Activated naive CD4-positive, alpha-beta T cell (primary cell): ENCODE data around the gene UBL5.

ENCODE experiments used
- DNase-seq, 4 experiments: peaks; one replicate each; lab custom pipeline; 2025; lab: John Stamatoyannopoulos, UW

The UBL5 gene

DNA sequence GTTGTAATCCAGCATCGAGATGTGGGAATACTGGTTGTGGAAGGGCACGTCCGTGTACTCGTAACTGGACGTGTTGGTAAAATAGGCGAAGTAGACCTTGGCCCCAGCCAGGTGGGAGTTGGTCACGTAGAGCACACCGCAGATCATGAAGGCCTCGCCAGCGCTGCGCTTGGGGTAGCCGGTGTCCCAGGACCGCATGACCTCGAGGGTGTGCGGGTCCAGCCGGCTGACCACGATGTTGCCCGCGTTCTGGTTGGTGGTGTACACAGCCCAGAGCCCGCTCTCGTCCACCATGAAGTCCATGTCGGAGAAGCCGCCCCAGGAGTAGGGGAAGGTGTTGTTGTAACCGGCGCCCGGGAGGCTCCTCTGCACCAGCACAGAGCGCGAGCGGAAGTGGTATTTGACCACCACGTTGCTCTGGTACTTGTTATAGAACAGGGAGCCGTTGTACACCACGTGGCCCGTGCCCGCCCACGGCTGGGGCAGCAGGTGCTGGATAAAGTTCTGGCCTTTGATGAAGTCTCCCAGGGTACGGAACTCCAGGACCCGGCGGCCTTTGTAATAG is 26.6 kb downstream of the UBL5 start:
- DNase-seq = no peak

GRCh38 chr19:9856609-9857008 is 28.9 kb downstream of the UBL5 start:
- no peak for DNase-seq

- no peak for DNase-seq
These were observed 29.5 kb downstream of the UBL5 start for GRCh38 chr19:9857076-9857721.

GRCh38 chr19:9857920-9858746 is 30.4 kb downstream of the UBL5 start:
- peak in 2 of 4 experiments; percentile 40 to 63 for DNase-seq

DNA sequence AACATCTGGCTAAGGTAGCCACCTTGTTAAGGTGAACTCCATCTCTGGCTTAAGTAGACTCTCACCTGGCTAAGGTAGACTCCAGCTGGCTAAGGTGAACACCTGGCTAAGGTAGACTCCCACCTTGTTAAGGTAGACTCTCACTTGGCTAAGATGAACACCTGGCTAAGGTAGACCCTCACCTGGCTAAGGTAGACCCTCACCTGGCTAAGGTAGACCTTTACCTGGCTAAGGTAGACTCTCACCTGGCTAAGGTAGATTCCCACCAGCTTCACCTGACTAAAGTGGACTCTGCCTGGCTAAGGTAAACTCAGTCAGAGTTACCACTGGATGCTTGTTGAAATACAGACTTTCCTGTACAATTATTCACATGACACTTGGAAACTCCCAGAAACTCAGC is 31.0 kb downstream of the UBL5 start:
- no peak for DNase-seq

- DNase-seq = no peak
These were observed 32.7 kb downstream of the UBL5 start for GRCh38 chr19:9860407-9860806.

- no peak for DNase-seq
These were observed 33.8 kb downstream of the UBL5 start for GRCh38 chr19:9861503-9861902.

DNA sequence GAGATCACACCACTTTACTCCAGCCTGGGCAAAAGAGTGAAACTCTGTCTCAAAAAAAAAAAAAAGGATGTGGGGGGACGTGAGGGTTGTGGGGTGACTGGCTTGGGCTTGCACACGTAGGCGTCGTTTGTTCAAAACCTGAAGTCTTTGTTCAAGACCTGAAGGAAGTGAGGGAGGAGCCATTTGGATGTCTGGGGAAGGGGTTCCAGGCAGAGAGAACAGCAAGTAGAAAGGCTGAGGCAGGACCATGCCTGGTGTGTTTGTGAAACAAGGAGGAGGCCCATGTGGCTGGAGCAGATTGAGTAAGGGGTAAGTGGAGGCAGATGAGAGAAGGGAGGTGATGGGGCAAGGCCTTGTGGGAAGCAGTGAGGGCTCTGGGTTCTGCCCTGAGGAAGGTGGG is 35.2 kb downstream of the UBL5 start:
- DNase-seq = no peak

DNA sequence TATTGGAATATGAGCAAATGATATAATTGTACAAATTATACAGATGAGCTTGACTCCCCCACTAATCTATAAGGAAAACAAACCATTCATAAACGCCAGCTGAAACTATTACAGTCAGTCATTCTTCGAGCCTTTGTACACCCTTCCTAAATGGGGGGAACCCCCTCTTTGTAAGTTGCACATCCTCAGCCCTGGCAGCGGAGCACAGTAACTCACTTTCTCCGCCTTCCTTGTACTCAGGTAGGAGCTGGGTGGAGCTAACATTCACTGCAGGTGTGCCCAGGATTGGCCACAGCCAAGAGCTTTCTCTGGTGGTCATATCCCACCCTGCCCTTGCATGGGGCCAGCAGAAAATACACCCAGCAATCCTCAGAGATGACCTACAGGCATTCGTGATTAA is 36.0 kb downstream of the UBL5 start:
- DNase-seq = no peak

DNA sequence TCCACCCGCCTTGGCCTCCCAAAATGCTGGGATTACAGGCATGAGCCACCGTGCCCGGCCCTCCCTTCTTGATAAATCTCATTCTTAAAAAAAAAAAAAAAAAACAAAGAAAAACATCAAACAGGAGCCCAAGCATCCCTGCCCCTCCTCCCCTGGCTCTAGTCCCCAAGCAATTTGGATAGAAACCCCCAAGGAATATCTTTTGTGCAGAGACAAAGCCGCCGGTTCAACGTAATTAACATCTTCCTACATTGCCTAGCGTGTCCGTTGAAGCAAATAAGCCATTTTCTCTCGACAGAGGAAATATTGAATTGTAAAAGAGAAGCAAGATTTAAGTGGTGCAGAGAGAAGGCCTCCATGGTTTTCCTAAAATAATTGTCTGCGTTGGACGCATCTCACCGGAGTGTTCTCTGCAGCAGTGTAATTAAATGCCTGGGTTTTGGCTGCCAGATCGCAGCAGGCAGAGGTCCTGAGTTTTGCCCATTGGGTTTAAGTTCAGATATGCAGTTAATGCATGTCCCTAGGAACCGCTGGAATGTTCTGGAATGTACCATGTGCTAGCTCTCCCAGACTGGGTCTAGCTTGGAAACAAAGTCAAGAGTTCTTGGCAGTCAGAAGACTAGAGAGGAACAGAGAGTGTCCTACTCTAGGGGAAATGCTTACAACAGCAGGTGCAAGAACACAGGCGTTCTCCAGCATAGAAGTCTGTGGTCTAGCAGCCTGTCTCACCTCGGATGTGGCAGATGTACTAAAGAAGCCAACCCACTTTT is 38.2 kb downstream of the UBL5 start:
- peak in 1 of 4 experiments; percentile 18 for DNase-seq

- DNase-seq = no peak
These were observed 41.4 kb downstream of the UBL5 start for GRCh38 chr19:9868983-9869617.

DNA sequence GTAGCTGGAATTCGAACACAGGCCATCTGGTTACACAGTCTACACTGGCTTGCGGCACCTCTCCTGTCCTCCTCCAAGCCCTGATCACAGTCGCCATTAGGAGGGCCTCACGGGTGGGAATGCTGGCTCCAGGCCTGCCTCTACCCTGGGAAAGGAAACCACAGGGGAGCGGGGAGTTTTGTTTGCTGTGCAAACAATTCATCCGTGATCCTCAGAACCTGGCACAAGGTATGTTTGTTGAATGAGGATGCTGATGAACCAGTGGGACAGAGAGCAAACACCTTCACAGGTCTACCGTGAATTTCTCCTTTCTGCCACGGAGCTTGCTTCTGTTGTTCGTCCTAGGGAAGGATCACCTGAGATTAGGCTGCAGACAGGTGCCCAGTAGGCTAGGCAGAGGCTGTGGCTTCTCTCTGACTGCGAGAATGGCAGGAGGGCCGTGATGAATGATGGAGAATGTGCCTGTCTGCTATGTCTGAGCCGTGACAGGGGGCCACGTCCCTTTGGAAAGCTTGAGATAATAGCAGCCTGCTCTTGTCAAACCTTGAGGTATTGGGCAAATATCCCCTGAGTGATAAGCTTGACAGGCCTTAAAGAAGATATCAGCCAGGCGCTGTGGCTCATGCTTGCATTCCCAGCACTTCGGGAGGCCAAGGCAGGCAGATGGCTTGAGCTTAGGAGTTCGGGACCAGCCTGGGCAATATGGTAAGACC is 44.1 kb downstream of the UBL5 start:
- DNase-seq = no peak

DNA sequence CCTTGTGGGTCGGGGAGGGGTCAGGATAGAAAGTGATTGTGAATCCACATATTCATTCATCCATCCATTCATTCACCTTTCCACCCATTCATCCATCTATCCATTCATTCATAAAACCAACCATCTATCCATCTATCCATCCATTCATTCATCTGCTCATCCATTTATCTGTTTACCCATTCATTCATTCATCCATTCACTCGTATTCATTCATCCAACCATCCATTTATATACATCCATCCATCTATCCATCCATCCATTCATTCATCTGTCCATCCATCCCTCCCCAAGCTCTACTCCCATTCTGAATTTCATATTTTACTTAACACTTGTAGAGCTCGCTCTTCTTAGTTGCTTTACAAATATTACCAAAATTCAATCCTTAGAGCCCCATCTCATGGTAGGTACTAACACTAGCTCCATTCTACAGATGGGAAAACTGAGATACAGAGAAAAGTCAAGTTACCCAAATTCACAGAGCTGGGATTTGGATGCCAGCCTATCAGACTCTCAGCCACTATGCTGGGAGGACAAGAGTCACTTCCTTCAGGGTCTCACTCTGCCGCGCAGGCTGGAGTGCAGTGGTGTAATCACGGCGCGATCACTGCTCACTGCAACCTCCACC is 45.0 kb downstream of the UBL5 start:
- no peak for DNase-seq

- no peak for DNase-seq
These were observed 47.4 kb downstream of the UBL5 start for GRCh38 chr19:9875031-9875627.

DNA sequence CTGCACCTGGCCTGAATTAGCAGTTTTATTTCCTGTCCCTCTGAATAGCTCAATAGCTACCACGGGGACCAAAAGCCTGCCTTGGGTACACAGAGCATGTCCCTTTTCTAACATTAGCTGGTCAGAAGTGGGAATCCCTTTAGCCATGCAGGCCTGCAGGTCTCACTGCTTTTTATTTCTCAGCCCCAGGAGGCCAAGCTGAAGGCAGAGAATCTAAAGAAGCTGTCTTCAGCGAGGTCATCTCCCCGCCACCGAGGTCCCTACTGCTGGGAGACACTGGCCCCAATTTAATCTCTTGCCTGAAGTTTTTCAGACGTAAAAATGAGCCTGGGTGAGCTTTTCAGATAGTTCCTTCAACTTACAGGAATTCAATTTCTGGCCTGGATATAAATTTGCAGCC is 48.1 kb downstream of the UBL5 start:
- no peak for DNase-seq

DNA sequence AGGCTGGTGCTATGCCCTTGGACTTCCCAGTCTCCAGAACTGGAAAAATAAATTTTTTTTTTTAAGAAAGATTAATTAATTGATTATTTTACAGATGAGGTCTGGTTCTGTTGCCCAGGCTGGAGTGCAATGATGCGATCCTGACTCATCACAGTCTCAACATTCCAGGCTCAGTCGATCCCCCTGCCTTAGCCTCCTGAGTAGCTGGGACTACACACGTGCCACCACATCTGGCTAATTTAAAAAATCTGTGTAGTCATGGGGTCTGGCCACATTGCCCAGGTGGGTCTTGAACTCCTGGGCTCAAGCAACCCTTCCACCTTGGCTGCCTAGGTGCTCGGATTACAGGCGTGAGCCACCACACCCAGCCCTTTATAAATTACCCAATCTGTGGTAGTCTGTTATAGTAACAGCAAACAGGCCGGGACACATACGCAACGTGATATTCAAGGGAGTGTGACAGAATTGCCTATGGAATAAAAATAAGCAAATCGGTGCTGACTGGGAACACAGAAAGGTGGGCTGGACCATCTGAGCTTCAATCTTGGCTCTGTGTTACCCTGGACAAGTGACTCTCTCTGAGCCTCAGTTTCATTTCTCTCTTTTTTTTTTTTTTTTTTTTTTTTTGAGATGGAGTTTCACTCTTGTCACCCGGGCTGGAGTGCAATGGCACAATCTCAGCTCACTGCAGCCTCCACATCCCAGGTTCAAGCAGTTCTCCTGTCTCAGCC is 50.2 kb downstream of the UBL5 start:
- no peak for DNase-seq

- no peak for DNase-seq
These were observed 50.9 kb downstream of the UBL5 start for GRCh38 chr19:9878511-9879196.
